Measurements from ENCODE around the gene FAM222A.

Gene FAM222A

DNA sequence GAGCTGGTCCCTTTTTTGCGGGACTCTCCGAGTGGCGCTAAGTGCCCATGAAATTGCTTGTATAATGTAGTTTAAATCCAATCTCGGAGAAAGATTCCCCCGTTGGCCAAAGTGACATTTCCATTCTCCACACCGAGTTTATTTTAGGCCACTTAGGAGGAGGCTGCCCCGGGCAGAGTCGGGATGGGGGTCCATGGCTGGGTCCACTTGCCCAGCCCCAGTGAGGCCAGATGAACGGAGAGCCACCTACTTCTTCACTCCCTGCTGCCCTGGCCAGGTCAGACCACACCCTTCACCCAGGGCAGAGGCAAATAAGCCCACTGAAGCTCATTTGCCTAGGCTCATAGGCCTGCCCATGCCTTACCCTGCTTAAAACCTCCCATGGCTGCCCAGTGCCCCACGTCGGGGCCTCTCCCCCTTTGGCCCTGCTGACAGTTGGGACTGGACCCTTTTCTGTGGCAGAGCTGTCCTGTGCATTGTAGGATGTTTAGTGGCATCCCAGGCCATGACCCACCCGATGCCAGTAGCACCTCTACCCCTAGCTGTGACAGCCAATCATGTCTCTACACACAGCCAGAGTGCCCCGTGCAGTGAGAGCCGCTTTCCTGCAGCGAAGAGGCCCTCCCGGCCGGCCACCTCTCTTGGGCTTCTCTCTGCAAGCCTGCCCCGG, 51.3 kb downstream of the FAM222A start:
- TF ChIP-seq GFI1B (tag by site-specific recombination; IDR thresholded peaks at IDR 0.05) (no peak), ZNF776 (tag by site-specific recombination; IDR thresholded peaks at IDR 0.05; ENCODE audit: borderline replicate concordance) (no peak), ZNF549 (tag by site-specific recombination; IDR thresholded peaks at IDR 0.05) (no peak), SCRT1 (tag by site-specific recombination; IDR thresholded peaks at IDR 0.05; ENCODE audit: borderline replicate concordance) (no peak), ZNF548 (tag by site-specific recombination; IDR thresholded peaks at IDR 0.05) (no peak), ZBTB26 (tag by site-specific recombination; optimal IDR thresholded peaks at IDR 0.05) (no peak), REPIN1 (tag by site-specific recombination; IDR thresholded peaks at IDR 0.05; ENCODE audit: low read depth) (no peak), ZNF140 (tag by site-specific recombination; IDR thresholded peaks at IDR 0.05) (no peak), ZNF558 (tag by site-specific recombination; IDR thresholded peaks at IDR 0.05) (no peak), ZNF510 (tag by site-specific recombination; IDR thresholded peaks at IDR 0.05; ENCODE audit: insufficient replicate concordance) (no peak), BCL11B (tag by site-specific recombination; IDR thresholded peaks at IDR 0.05; ENCODE audit: low read depth) (no peak)
- ChIA-PET POLR2A (interaction anchor here (0.6 kb wide), 1 partner anchor 84 kb away, joined by 3 read pairs; no protein-coding TSS in a partner anchor), CTCF (interaction anchor here (1.1 to 5.4 kb wide), 5 partner anchors 9 to 168 kb away, joined by 3 to 30 read pairs (median 3); no protein-coding TSS in a partner anchor)
- no peaks in the 10 kb centered on the region for H3K36me3 ChIP-seq (ENCODE audit: control insufficient read depth in 2 of 2, insufficient read depth in 1 of 2, low read length in 2 of 2)
- H3K27ac ChIP-seq (ENCODE audit: extremely low read depth, low read depth, low read length), result no peak overlapping the region
- H3K4me3 ChIP-seq (ENCODE audit: low read depth, low read length), result no peak overlapping the region
- H3K4me1 ChIP-seq (ENCODE audit: control insufficient read depth, insufficient read depth, low read length), result no peaks in the 10 kb centered on the region
- no peaks in the 10 kb centered on the region for H3K9me3 ChIP-seq (ENCODE audit: control insufficient read depth, insufficient read depth, low read depth, low read length)

- ChIA-PET CTCF (interaction anchor here (0.6 to 5.4 kb wide), 5 partner anchors 9 to 168 kb away, joined by 3 to 30 read pairs (median 5); no protein-coding TSS in a partner anchor), POLR2A (no interaction called here)
- Histone ChIP-seq H3K4me1 (ENCODE audit: control insufficient read depth, insufficient read depth, low read length) (no peaks in the 10 kb centered on the region), H3K4me3 (ENCODE audit: low read depth, low read length) (no peak overlapping the region), H3K36me3 (ENCODE audit: control insufficient read depth in 2 of 2, insufficient read depth in 1 of 2, low read length in 2 of 2) (no peaks in the 10 kb centered on the region), H3K9me3 (ENCODE audit: control insufficient read depth, insufficient read depth, low read depth, low read length) (no peaks in the 10 kb centered on the region), H3K27ac (ENCODE audit: extremely low read depth, low read depth, low read length) (no peak overlapping the region)
- TF ChIP-seq ZNF623 (tag by site-specific recombination; IDR thresholded peaks at IDR 0.05) (peak; percentile 71), SP7 (tag by site-specific recombination; IDR thresholded peaks at IDR 0.05) (no peak), ZNF837 (tag by site-specific recombination; IDR thresholded peaks at IDR 0.05) (no peak)
- TF ChIP-seq, protein P1, sequence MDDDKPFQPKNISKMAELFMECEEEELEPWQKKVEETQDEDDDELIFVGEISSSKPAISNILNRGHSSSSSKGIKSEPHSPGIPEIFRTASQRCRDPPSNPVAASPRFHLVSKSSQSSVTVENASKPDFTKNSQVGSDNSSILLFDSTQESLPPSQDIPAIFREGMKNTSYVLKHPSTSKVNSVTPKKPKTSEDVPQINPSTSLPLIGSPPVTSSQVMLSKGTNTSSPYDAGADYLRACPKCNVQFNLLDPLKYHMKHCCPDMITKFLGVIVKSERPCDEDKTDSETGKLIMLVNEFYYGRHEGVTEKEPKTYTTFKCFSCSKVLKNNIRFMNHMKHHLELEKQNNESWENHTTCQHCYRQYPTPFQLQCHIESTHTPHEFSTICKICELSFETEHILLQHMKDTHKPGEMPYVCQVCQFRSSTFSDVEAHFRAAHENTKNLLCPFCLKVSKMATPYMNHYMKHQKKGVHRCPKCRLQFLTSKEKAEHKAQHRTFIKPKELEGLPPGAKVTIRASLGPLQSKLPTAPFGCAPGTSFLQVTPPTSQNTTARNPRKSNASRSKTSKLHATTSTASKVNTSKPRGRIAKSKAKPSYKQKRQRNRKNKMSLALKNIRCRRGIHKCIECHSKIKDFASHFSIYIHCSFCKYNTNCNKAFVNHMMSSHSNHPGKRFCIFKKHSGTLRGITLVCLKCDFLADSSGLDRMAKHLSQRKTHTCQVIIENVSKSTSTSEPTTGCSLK (tag by site-specific recombination; IDR thresholded peaks at IDR 0.05), result no peak
Measured at GRCh38 chr12:109765446-109765810, 51.8 kb downstream of the FAM222A start.

GRCh38 chr12:109766251-109766778, 52.7 kb downstream of the FAM222A start:
- POLR2A ChIA-PET, result interaction anchor here (0.6 to 0.7 kb wide), 2 partner anchors 143 to 305 kb away, joined by 3 to 5 read pairs; no protein-coding TSS in a partner anchor
- CTCF ChIA-PET, result interaction anchor here (1.1 to 1.7 kb wide), 2 partner anchors 27 to 169 kb away, joined by 3 to 5 read pairs; no protein-coding TSS in a partner anchor

More at GRCh38 chr12:109766251-109766778, 52.7 kb downstream of the FAM222A start:
- no peaks in the 10 kb centered on the region for H3K4me1 ChIP-seq (ENCODE audit: control insufficient read depth, insufficient read depth, low read length)
- H3K9me3 ChIP-seq (ENCODE audit: control insufficient read depth, insufficient read depth, low read depth, low read length), result no peaks in the 10 kb centered on the region
- H3K27ac ChIP-seq (ENCODE audit: extremely low read depth, low read depth, low read length), result no peak overlapping the region
- H3K4me3 ChIP-seq (ENCODE audit: low read depth, low read length), result no peak overlapping the region
- no peak for TF ChIP-seq ZNF132 (tag by site-specific recombination; IDR thresholded peaks at IDR 0.05; ENCODE audit: borderline replicate concordance)
- TF ChIP-seq ZNF449 (tag by site-specific recombination; IDR thresholded peaks at IDR 0.05), result no peak
- TF ChIP-seq GLIS1 (tag by site-specific recombination; IDR thresholded peaks at IDR 0.05), result peak; percentile 69
- no peaks in the 10 kb centered on the region for H3K36me3 ChIP-seq (ENCODE audit: control insufficient read depth in 2 of 2, insufficient read depth in 1 of 2, low read length in 2 of 2)

All from HEK293 (cell line).